ENCODE results near the gene EXOSC2. TPM values are rescaled to one million over a fixed set of nuclear protein-coding genes. Genes with fewer than 3 reads are reported as not detected.

The EXOSC2 gene
- total and polyA plus RNA-seq, 2 experiments from 2014 or later: 37.6 to 77.7 TPM

- peak overlapping the region; percentile 96 for H3K27ac ChIP-seq (ENCODE audit: low read depth)
These were observed 19.1 kb downstream of the EXOSC2 start for GRCh38 chr9:130712564-130713285.

More at GRCh38 chr9:130712564-130713285, 19.1 kb downstream of the EXOSC2 start:
- peaks cover 5% of the 10 kb centered on the region; the same call in 1 of the 2 replicates for H3F3A ChIP-seq (replicated peaks; ENCODE audit: low read depth)
- peak overlapping the region; percentile 91 for H3K27ac Mint-ChIP-seq
- no peaks in the 10 kb centered on the region for H3K36me3 Mint-ChIP-seq (ENCODE audit: low read depth)
- H3K4me1 Mint-ChIP-seq: peaks cover 20% of the 10 kb centered on the region; the same call in 2 of the 3 replicates
- H3K27me3 ChIP-seq (ENCODE audit: insufficient read depth): no peaks in the 10 kb centered on the region
- peaks cover 21% of the 10 kb centered on the region for H3K4me1 ChIP-seq (ENCODE audit: insufficient read depth)
- peak overlapping the region; percentile 34; the same call in 1 of the 2 replicates for H2AFZ ChIP-seq
- peaks cover 43% of the 10 kb centered on the region for H3K79me2 ChIP-seq (replicated peaks; ENCODE audit: insufficient read depth)
- no peaks in the 10 kb centered on the region for H3K9me2 ChIP-seq (ENCODE audit: insufficient read depth)
- peak overlapping the region; percentile 92 for H3K4me2 ChIP-seq
- peaks cover 16% of the 10 kb centered on the region for H3K27me3 Mint-ChIP-seq (ENCODE audit: insufficient read depth, low read depth, poor library complexity)
- DNase-seq (ENCODE audit: low spot score): peak; percentile 99
- TF ChIP-seq ZNF462 (CRISPR knock-in tag; IDR thresholded peaks at IDR 0.05) (no peak), ZNF331 (CRISPR knock-in tag; IDR thresholded peaks at IDR 0.05; ENCODE audit: low read depth) (no peak), STAT1 (IDR thresholded peaks at IDR 0.05; ENCODE audit: unreplicated experiment) (no peak), CTCF (conservative IDR thresholded peaks at IDR 0.05; ENCODE audit: low read depth in 2 of 2) (no peak), EZH2 (IDR thresholded peaks at IDR 0.05; ENCODE audit: low read depth, unreplicated experiment) (no peak), POLR2AphosphoS5 (IDR thresholded peaks at IDR 0.05; ENCODE audit: low read depth) (peak; percentile 55), ETS1 (IDR thresholded peaks at IDR 0.05) (peak; percentile 54; the same call in 1 of the 2 replicates), JUNB (IDR thresholded peaks at IDR 0.05; ENCODE audit: unreplicated experiment) (no peak), CREB1 (CRISPR knock-in tag; IDR thresholded peaks at IDR 0.05; ENCODE audit: low read depth) (peak; percentile 68)
- no peaks in the 10 kb centered on the region for H3K36me3 ChIP-seq (ENCODE audit: insufficient read depth)
- H3K9me3 Mint-ChIP-seq: no peaks in the 10 kb centered on the region; the same call in 2 of the 3 replicates
- H3K4me3 Mint-ChIP-seq: peak overlapping the region; percentile 92
- peak; percentile 95 for ATAC-seq
- peak overlapping the region; percentile 86 for H3K4me3 ChIP-seq
- peaks cover 20% of the 10 kb centered on the region for H4K20me1 ChIP-seq (replicated peaks; ENCODE audit: insufficient read depth)

All from GM23338 (cell line).